Osteocyte (in vitro differentiated cells): ENCODE measurements around the gene TSTD2. TPM values are rescaled to one million over a fixed set of nuclear protein-coding genes. Genes with fewer than 3 reads are reported as not detected.

Source experiments
- DNase-seq: peaks from one replicate; pipeline ENCODE4 v3.0.0; 2021; ENCODE audit warnings: mixed read lengths; ENCODE audit not compliant: unreplicated experiment; ENCODE audit errors: extremely low spot score
- H3K27ac Mint-ChIP-seq: one replicate; pipeline ENCODE4 v1.8.0; 2021; ENCODE audit warnings: mild to moderate bottlenecking, mixed read lengths; ENCODE audit not compliant: unreplicated experiment
- H3K27me3 Mint-ChIP-seq: one replicate; pipeline ENCODE4 v1.8.0; 2021; ENCODE audit warnings: mixed read lengths; ENCODE audit not compliant: unreplicated experiment
- H3K36me3 Mint-ChIP-seq: one replicate; pipeline ENCODE4 v1.8.0; 2021; ENCODE audit warnings: mixed read lengths; ENCODE audit not compliant: unreplicated experiment
- H3K4me1 Mint-ChIP-seq: one replicate; pipeline ENCODE4 v1.8.0; 2021; ENCODE audit warnings: mixed read lengths; ENCODE audit not compliant: unreplicated experiment
- H3K4me3 Mint-ChIP-seq: one replicate; pipeline ENCODE4 v1.8.0; 2021; ENCODE audit warnings: mild to moderate bottlenecking, moderate library complexity, mixed read lengths; ENCODE audit not compliant: unreplicated experiment
- H3K9me3 Mint-ChIP-seq: one replicate; pipeline ENCODE4 v1.8.0; 2021; ENCODE audit warnings: mixed read lengths; ENCODE audit not compliant: unreplicated experiment
- total RNA-seq: library from RNA; stranded (reverse); gene quantifications from 2 replicates; pipeline ENCODE4 v1.2.1, GENCODE V29; 2021
- TF ChIP-seq, protein P1 (sequence below): fragments of 200-600 bp; sonication (generic); IDR thresholded peaks from 2 replicates; pipeline ENCODE4 v1.5.0; 2021; ENCODE audit warnings: antibody characterized with exemption, mild to moderate bottlenecking, moderate library complexity

TSTD2 gene
- total RNA-seq, 1 donor from 2014 or later: 23.3 TPM

DNA sequence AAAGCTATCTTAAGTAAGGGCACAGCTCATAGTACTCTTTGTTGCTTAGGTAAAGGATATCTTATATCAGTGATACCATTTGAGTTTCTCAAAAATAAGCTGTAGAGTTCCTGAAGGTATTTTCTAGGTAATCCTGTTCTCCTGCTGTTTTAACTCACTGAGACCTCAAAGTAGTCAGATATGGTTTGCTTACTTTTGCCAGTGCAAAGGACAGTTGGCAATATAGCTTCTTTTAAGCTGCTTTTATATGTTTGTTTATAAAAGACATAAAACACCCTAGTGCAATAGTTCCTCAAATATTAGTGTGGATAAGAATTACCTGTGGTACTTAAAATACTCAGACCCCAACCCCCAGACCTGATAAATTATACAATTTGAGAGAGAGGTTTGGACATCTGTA lies 12.6 kb upstream of the TSTD2 start:
- no peaks in the 10 kb centered on the region for H3K27me3 Mint-ChIP-seq
- H3K4me1 Mint-ChIP-seq: no peaks in the 10 kb centered on the region
- peaks cover 26% of the 10 kb centered on the region for H3K36me3 Mint-ChIP-seq
- no peak overlapping the region for H3K27ac Mint-ChIP-seq
- H3K4me3 Mint-ChIP-seq: no peak overlapping the region
- TF ChIP-seq, protein P1, sequence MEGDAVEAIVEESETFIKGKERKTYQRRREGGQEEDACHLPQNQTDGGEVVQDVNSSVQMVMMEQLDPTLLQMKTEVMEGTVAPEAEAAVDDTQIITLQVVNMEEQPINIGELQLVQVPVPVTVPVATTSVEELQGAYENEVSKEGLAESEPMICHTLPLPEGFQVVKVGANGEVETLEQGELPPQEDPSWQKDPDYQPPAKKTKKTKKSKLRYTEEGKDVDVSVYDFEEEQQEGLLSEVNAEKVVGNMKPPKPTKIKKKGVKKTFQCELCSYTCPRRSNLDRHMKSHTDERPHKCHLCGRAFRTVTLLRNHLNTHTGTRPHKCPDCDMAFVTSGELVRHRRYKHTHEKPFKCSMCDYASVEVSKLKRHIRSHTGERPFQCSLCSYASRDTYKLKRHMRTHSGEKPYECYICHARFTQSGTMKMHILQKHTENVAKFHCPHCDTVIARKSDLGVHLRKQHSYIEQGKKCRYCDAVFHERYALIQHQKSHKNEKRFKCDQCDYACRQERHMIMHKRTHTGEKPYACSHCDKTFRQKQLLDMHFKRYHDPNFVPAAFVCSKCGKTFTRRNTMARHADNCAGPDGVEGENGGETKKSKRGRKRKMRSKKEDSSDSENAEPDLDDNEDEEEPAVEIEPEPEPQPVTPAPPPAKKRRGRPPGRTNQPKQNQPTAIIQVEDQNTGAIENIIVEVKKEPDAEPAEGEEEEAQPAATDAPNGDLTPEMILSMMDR: no peak
- no peak for DNase-seq
- H3K9me3 Mint-ChIP-seq: no peaks in the 10 kb centered on the region

DNA sequence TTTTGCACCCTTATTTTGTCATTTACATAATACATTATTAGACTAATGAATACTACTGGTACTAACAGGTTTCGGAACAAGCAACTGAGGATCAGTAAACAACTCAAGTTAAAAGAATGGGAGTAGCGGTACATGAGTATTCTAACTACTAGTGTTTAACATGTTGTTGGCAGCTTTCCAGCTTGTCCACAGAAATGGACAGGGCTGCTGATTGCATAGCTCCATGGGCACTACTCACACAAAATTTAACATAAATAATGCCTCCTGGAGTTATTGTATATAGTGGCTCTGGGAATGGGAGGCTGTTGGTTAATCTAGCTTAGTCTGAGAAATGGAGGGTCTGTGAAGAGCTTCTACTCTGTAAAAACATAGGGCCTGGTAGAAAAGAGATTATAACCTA lies 7.2 kb upstream of the TSTD2 start:
- no peak overlapping the region for H3K4me3 Mint-ChIP-seq
- H3K27ac Mint-ChIP-seq: peak overlapping the region; percentile 14
- peaks cover 28% of the 10 kb centered on the region for H3K4me1 Mint-ChIP-seq
- no peak for DNase-seq
- H3K9me3 Mint-ChIP-seq: no peaks in the 10 kb centered on the region
- TF ChIP-seq, protein P1: no peak
- H3K27me3 Mint-ChIP-seq: no peaks in the 10 kb centered on the region
- H3K36me3 Mint-ChIP-seq: peaks cover 14% of the 10 kb centered on the region

DNA sequence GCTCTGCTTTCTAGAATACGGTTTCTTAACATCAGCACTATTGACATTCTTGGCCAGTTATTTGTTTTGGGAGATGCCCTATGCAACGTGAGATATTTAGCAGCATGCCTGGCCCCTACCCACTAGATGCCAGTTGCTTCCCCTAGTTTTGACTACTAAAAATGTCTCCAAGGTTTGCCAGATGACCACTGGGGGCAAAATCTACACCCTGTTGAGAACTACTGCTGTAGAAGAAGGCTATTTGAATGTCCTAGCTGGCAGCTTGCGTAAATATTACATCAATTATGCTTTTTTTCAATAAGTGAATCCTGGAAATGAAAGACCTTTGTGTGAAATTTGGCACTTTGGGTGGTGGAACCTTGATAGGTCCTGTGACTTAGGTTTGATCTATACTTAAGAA lies 5.5 kb upstream of the TSTD2 start:
- TF ChIP-seq, protein P1: peak; percentile 21
- Mint-ChIP-seq H3K27me3 (no peaks in the 10 kb centered on the region), H3K9me3 (no peaks in the 10 kb centered on the region), H3K4me3 (no peak overlapping the region), H3K36me3 (peaks cover 13% of the 10 kb centered on the region), H3K4me1 (peaks cover 39% of the 10 kb centered on the region), H3K27ac (peak overlapping the region; percentile 52)
- no peak for DNase-seq

DNA sequence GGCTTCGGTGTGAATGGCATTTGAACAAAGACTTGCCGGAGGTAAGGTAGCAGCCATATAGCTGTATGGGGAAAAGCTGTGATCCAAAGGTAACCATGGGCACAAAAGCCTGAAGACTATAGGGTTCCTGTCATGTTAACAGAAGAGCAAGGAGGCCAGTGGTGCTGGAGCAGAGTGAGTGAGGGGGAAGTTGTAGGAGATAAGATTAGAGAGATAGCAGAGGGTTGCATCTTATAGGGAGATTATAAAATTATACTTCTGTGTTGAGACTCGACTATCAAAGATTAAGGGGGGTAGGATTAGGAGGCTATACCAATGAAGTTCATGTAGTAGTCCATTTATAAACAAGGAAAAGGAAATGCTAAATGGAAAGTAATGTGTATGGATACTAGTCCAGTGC lies 3.7 kb upstream of the TSTD2 start:
- Mint-ChIP-seq H3K9me3 (no peaks in the 10 kb centered on the region), H3K36me3 (peaks cover 6% of the 10 kb centered on the region), H3K4me1 (peaks cover 41% of the 10 kb centered on the region), H3K27me3 (no peaks in the 10 kb centered on the region), H3K4me3 (no peak overlapping the region), H3K27ac (no peak overlapping the region)
- TF ChIP-seq, protein P1: no peak
- no peak for DNase-seq

DNA sequence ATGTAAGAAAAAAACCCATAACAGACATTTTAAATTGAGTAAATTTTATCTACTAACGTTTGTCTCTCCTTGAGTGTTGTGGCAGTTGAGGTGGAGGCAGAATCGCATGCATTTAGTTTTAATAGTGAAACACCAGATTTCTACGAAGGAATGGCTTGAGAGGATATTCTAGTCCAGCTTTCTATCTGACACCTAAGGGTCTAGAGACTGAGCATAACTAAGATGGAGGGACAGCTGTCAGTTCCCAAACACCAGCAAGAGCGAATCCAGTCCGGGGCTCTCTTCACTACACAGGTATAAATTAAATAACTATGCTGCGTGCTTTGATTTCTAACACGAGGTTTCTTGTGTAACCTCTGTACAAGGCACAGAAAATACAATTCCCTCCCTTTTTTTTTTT lies 1.9 kb upstream of the TSTD2 start:
- peak overlapping the region; percentile 99 for H3K27ac Mint-ChIP-seq
- no peaks in the 10 kb centered on the region for H3K27me3 Mint-ChIP-seq
- H3K4me3 Mint-ChIP-seq: peak overlapping the region; percentile 94
- TF ChIP-seq, protein P1: no peak
- H3K36me3 Mint-ChIP-seq: peaks cover 2% of the 10 kb centered on the region
- no peaks in the 10 kb centered on the region for H3K9me3 Mint-ChIP-seq
- DNase-seq: no peak
- peaks cover 40% of the 10 kb centered on the region for H3K4me1 Mint-ChIP-seq
